Measurements from ENCODE around the gene TPST2.

GRCh38 chr22:26547426-26547825 is 42.5 kb downstream of the TPST2 start:
- TF ChIP-seq, protein P1, sequence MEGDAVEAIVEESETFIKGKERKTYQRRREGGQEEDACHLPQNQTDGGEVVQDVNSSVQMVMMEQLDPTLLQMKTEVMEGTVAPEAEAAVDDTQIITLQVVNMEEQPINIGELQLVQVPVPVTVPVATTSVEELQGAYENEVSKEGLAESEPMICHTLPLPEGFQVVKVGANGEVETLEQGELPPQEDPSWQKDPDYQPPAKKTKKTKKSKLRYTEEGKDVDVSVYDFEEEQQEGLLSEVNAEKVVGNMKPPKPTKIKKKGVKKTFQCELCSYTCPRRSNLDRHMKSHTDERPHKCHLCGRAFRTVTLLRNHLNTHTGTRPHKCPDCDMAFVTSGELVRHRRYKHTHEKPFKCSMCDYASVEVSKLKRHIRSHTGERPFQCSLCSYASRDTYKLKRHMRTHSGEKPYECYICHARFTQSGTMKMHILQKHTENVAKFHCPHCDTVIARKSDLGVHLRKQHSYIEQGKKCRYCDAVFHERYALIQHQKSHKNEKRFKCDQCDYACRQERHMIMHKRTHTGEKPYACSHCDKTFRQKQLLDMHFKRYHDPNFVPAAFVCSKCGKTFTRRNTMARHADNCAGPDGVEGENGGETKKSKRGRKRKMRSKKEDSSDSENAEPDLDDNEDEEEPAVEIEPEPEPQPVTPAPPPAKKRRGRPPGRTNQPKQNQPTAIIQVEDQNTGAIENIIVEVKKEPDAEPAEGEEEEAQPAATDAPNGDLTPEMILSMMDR (IDR thresholded peaks at IDR 0.05): no peak
- no peak for TF ChIP-seq POLR2A (IDR thresholded peaks at IDR 0.05)

All from esophagus squamous epithelium (tissue), 4 donors.